CD4-positive, alpha-beta T cell (primary cell): ENCODE measurements around the gene SH3YL1. TPM values are rescaled to one million over a fixed set of nuclear protein-coding genes. Genes with fewer than 3 reads are reported as not detected.
"Not testable (repeated sequence)": the region's sequence is repeated elsewhere in the genome, so short reads cannot be mapped to it uniquely, and the experiment has no call there.

Experiments
- ATAC-seq: fragments of 200-7000 bp; cut with Tn5 transposase; one replicate; pipeline ENCODE4 v1.10.0; 2022; ENCODE audit warnings: mild to moderate bottlenecking; ENCODE audit not compliant: poor library complexity
- CTCF ChIA-PET: fragments of 350-600 bp; sonication (Branson Sonifier 250); formaldehyde crosslinking; loops from one replicate; lab custom pipeline; 2021; ENCODE audit warnings: antibody characterized with exemption, inconsistent platforms; lab: Charles Lee
- POLR2A ChIA-PET: fragments of 350-600 bp; sonication (Branson Sonifier 250); formaldehyde crosslinking; loops from one replicate; lab custom pipeline; 2021; ENCODE audit warnings: antibody characterized with exemption, inconsistent platforms; lab: Charles Lee
- DNase-seq, 14 experiments: peaks; one replicate each; pipeline ENCODE4 v3.0.0-alpha.2; 2013 to 2020; ENCODE audit warnings: mixed read lengths in 2 of 14
- H3K27ac ChIP-seq, 2 donors: one replicate each; pipeline versions ENCODE4 v1.5.1 to v1.7.0; 2013; ENCODE audit warnings: low read length in 2 of 2, low read depth in 1 of 2, mild to moderate bottlenecking in 1 of 2
- H3K27me3 ChIP-seq, 2 experiments: 1 replicate in 1 of 2; 2 replicates in 1 of 2; pipeline versions ENCODE4 v1.6.1 to v1.7.0; 2013; ENCODE audit warnings: low read length in 2 of 2, control low read depth in 1 of 2, mild to moderate bottlenecking in 1 of 2, moderate library complexity in 1 of 2; ENCODE audit not compliant: insufficient read depth in 2 of 2, control insufficient read depth in 1 of 2
- H3K36me3 ChIP-seq: one replicate; pipeline ENCODE4 v1.6.1; 2013; ENCODE audit warnings: low read length, control low read depth; ENCODE audit not compliant: insufficient read depth
- H3K4me1 ChIP-seq: one replicate; pipeline ENCODE4 v1.6.1; 2013; ENCODE audit warnings: low read length, control low read depth; ENCODE audit not compliant: insufficient read depth
- H3K4me3 ChIP-seq: one replicate; pipeline ENCODE4 v1.5.1; 2013; ENCODE audit warnings: mild to moderate bottlenecking, low read length, moderate library complexity
- H3K9me3 ChIP-seq, 2 experiments: 1 replicate in 1 of 2; 2 replicates in 1 of 2; pipeline versions ENCODE4 v1.6.1 to v1.7.0; 2013; ENCODE audit warnings: low read length in 2 of 2, mild to moderate bottlenecking in 2 of 2, control low read depth in 1 of 2, moderate library complexity in 1 of 2; ENCODE audit not compliant: control insufficient read depth in 1 of 2, insufficient read depth in 1 of 2
- H3K27ac Mint-ChIP-seq: one replicate; pipeline ENCODE4 v1.8.0; 2020; ENCODE audit warnings: mixed read lengths
- H3K27me3 Mint-ChIP-seq: one replicate; pipeline ENCODE4 v1.8.0; 2021; ENCODE audit warnings: mixed read lengths
- H3K36me3 Mint-ChIP-seq: one replicate; pipeline ENCODE4 v1.8.0; 2021; ENCODE audit warnings: low read depth, mixed read lengths
- H3K4me1 Mint-ChIP-seq: one replicate; pipeline ENCODE4 v1.8.0; 2021; ENCODE audit warnings: low read depth, mixed read lengths
- H3K4me3 Mint-ChIP-seq: one replicate; pipeline ENCODE4 v1.8.0; 2020; ENCODE audit warnings: mild to moderate bottlenecking, mixed read lengths
- H3K9me3 Mint-ChIP-seq: one replicate; pipeline ENCODE4 v1.8.0; 2020; ENCODE audit warnings: mixed read lengths
- CTCF ChIP-seq: fragments of 200-600 bp; IDR thresholded peaks from one replicate; pipeline ENCODE4 v1.8.0; 2022; ENCODE audit warnings: antibody characterized with exemption, mild to moderate bottlenecking
- intact Hi-C, 2 experiments: fragments of 100-400 bp; cut with DNase I in 1 of 2; cut with micrococcal nuclease in 1 of 2; formaldehyde crosslinking; loops; one replicate each; pipeline versions ENCODE4 v1.15.1 to v1.9.0; 2023 to 2025; cut with DNase I, micrococcal nuclease
- total RNA-seq, 174 experiments: library from RNA in 2 of 174; stranded (reverse) in 2 of 174; gene quantifications; one replicate each; pipeline ENCODE4 v1.2.3 and lab custom pipeline; 2021 to 2026

The SH3YL1 gene
- total RNA-seq, 2 experiments from 2014 or later: 59.7 to 61.9 TPM

DNA sequence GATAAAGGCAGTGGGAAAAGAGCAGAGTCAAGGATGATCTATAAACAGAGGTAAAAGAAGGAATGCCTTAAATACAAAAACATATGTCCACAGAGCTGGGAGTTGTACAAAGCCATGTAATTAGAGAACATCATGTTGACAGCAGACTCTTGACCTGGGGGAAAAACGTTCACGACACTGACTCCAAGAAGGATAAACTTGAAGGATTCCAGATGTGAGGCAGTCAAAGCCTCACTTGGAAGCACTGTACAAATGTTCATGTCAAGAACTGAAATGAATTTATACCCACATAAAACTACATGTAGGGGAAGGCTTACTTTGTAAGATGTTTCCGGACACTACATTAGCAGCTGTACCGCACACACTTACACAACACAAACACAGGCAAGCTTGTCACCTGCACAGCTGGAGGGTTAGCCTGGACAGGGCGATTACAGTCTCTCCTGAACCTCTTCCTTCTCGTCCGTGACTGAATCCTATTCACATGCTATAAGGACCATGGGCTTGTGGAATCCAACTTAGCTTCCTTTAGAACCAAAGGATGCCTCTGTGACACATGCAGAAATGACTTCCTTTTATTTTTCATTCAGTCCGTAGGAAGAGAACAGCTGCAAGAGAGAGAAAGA is 88.6 kb downstream of the SH3YL1 start:
- no peaks in the 10 kb centered on the region for H3K27me3 Mint-ChIP-seq
- CTCF ChIA-PET: no interaction called here
- peaks cover 48% of the 10 kb centered on the region for H3K4me1 Mint-ChIP-seq
- Histone ChIP-seq H3K27ac (no peak overlapping the region), H3K36me3 (no peaks in the 10 kb centered on the region), H3K27me3 (no peaks in the 10 kb centered on the region), H3K4me3 (no peak overlapping the region), H3K4me1 (peaks cover 38% of the 10 kb centered on the region), H3K9me3 (no peaks in the 10 kb centered on the region)
- intact Hi-C loops: loop anchor here in 1 of 2 experiments (5.0 kb wide), 1 partner anchor 72 kb away; no protein-coding TSS in a partner anchor
- POLR2A ChIA-PET: interaction anchor here (0.8 to 2.8 kb wide), 7 partner anchors 8 to 114 kb away, joined by 3 to 13 read pairs (median 5); no protein-coding TSS in a partner anchor
- no peak for DNase-seq
- peak overlapping the region; percentile 76 for H3K4me3 Mint-ChIP-seq
- no peak for ATAC-seq
- no peak for TF ChIP-seq CTCF
- no peaks in the 10 kb centered on the region for H3K9me3 Mint-ChIP-seq
- peak overlapping the region; percentile 92 for H3K27ac Mint-ChIP-seq
- no peaks in the 10 kb centered on the region for H3K36me3 Mint-ChIP-seq

GRCh38 chr2:172120-172519 is 91.7 kb downstream of the SH3YL1 start:
- CTCF ChIA-PET, ATAC-seq, H3K36me3 ChIP-seq, H3K27me3 ChIP-seq, H3K27ac ChIP-seq, H3K4me3 ChIP-seq, H3K9me3 ChIP-seq, POLR2A ChIA-PET, H3K4me3 Mint-ChIP-seq, H3K9me3 Mint-ChIP-seq, H3K27me3 Mint-ChIP-seq, H3K27ac Mint-ChIP-seq, H3K36me3 Mint-ChIP-seq: not testable (repeated sequence)
- DNase-seq: peak in 5 of 14 experiments; percentile 14 to 48 (median 27)
- peaks cover 24% of the 10 kb centered on the region for H3K4me1 Mint-ChIP-seq
- H3K4me1 ChIP-seq: peaks cover 22% of the 10 kb centered on the region
- intact Hi-C loops: loop anchor here (1.0 to 5.0 kb wide), 3 partner anchors 118 to 465 kb away; no protein-coding TSS in a partner anchor
- TF ChIP-seq CTCF: peak; percentile 54

DNA sequence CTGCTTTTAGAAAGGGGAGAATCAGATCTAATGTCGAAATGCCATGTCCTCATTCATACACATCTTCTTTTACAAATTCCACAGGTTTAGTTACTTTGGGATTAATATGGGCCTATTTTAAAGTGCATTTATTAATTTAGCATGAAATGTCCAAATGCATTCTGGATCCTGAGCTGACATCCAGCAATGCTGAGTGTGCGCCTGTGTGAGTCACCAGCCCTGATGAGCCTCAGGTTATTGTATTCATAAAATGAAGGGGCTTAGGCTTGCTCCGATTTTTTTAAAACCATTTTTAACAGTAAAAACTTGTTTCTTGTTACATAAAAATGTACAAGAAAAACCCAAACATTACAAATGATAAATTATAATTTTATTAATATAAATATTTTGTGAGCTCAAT is 94.1 kb downstream of the SH3YL1 start:
- POLR2A ChIA-PET: no interaction called here
- Mint-ChIP-seq H3K36me3 (no peaks in the 10 kb centered on the region), H3K27me3 (peaks cover 4% of the 10 kb centered on the region), H3K9me3 (no peaks in the 10 kb centered on the region), H3K4me3 (no peak overlapping the region), H3K27ac (no peak overlapping the region), H3K4me1 (peaks cover 12% of the 10 kb centered on the region)
- ATAC-seq (no peak), DNase-seq (no peak)
- Histone ChIP-seq H3K4me3 (no peak overlapping the region), H3K27ac (no peak overlapping the region), H3K9me3 (no peaks in the 10 kb centered on the region), H3K27me3 (no peaks in the 10 kb centered on the region), H3K4me1 (peaks cover 7% of the 10 kb centered on the region), H3K36me3 (no peaks in the 10 kb centered on the region)
- CTCF ChIA-PET: no interaction called here
- TF ChIP-seq CTCF: no peak
- intact Hi-C loops: loop anchor here in 1 of 2 experiments (5.0 kb wide), 1 partner anchor 468 kb away; no protein-coding TSS in a partner anchor

Other genes with a start within 250 kb of the SH3YL1 start
- under 1 TPM; 0.16 to 0.36 TPM for gene FAM110C, start 217.5 kb downstream of the SH3YL1 start, total RNA-seq
- 10 to 100 TPM; 89.7 to 93.2 TPM for gene ACP1, start 915 bp upstream of the SH3YL1 start, total RNA-seq
- not detected for gene ALKAL2, start 24.1 kb upstream of the SH3YL1 start, total RNA-seq